A549 (cell line): ENCODE results near the gene COMMD3.

Experiments
- CEBPB ChIP-seq, 2 experiments: fragments of >200 bp in 1 of 2; sonication (Bioruptor Twin) in 1 of 2; formaldehyde crosslinking in 1 of 2; IDR thresholded peaks; 2 replicates each; pipeline ENCODE4 v1.6.1; 2012 to 2016
- ESRRA ChIP-seq: fragments of 150-350 bp; IDR thresholded peaks from 2 replicates; pipeline ENCODE4 v1.6.1; 2014; ENCODE audit warnings: mild to moderate bottlenecking, low read length, borderline replicate concordance
- GATA3 ChIP-seq: IDR thresholded peaks from 2 replicates; pipeline ENCODE4 v1.6.1; 2012; ENCODE audit warnings: borderline replicate concordance
- HDAC2 ChIP-seq: fragments of 200-600 bp; sonication (generic); IDR thresholded peaks from 2 replicates; pipeline ENCODE4 v1.6.1; 2016
- MAZ ChIP-seq: fragments of 150-350 bp; IDR thresholded peaks from 2 replicates; pipeline ENCODE4 v1.6.1; 2014; ENCODE audit warnings: antibody characterized with exemption, low read depth, low read length, borderline replicate concordance
- PHF8 ChIP-seq: fragments of 200-600 bp; sonication (generic); IDR thresholded peaks from 2 replicates; pipeline ENCODE4 v1.6.1; 2016; ENCODE audit warnings: low read depth, mild to moderate bottlenecking, antibody characterized with exemption, moderate library complexity, borderline replicate concordance
- POLR2A ChIP-seq: IDR thresholded peaks from 2 replicates; pipeline ENCODE4 v1.6.1; 2012; ENCODE audit warnings: mild to moderate bottlenecking, low read length
- POLR2AphosphoS2 ChIP-seq: conservative IDR thresholded peaks from 2 replicates; pipeline ENCODE4 v1.6.1; 2012; ENCODE audit warnings: low read length, improper control_type of control experiment, inconsistent platforms
- RNF2 ChIP-seq: fragments of 200-600 bp; sonication (generic); IDR thresholded peaks from 2 replicates; pipeline ENCODE4 v1.6.1; 2016; ENCODE audit warnings: low read depth, mild to moderate bottlenecking, antibody characterized with exemption, moderate library complexity, borderline replicate concordance
- ZSCAN20 ChIP-seq: fragments of 250-450 bp; sonication (Bioruptor Pico); IDR thresholded peaks from 2 replicates; pipeline ENCODE4 v1.8.0; 2022; ENCODE audit warnings: mild to moderate bottlenecking, moderate library complexity
- TF ChIP-seq, protein P1 (sequence below): fragments of >200 bp; sonication (Bioruptor Twin); formaldehyde crosslinking; IDR thresholded peaks from 3 replicates; pipeline ENCODE4 v1.5.1; 2016
- TF ChIP-seq, protein P2 (sequence below): fragments of 200-600 bp; sonication (generic); IDR thresholded peaks from 2 replicates; pipeline ENCODE4 v1.6.1; 2016; ENCODE audit warnings: antibody characterized with exemption, mild to moderate bottlenecking, moderate library complexity
- TF ChIP-seq, protein P3 (sequence below): fragments of 450-650 bp; IDR thresholded peaks from 2 replicates; pipeline ENCODE4 v1.6.1; 2014; ENCODE audit warnings: antibody characterized with exemption

DNA sequence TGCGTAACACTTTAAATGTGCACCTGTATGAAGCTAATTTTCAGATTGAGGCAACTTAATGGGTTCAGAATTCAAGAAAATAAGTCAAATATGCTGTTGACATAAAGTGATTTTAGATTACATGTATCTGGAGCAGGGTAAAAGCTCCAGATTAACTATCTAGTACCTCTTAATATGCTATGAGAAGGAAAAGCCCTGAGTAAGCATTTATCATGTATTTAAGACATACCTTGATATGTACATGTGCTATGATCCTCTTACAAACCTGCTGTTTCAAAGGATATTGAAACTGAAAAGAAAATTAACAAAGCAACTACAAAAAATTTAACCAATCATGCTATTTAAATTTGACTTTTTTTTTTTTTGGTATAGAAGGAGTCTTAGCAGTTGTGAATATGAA is 33.6 kb downstream of the COMMD3 start:
- TF ChIP-seq MAZ (no peak), PHF8 (no peak), ZSCAN20 (no peak), GATA3 (no peak), CEBPB (IDR thresholded peaks at IDR 0.05) (no peak), POLR2A (no peak), HDAC2 (no peak), POLR2AphosphoS2 (no peak), ESRRA (no peak), RNF2 (no peak)
- TF ChIP-seq, protein P1, sequence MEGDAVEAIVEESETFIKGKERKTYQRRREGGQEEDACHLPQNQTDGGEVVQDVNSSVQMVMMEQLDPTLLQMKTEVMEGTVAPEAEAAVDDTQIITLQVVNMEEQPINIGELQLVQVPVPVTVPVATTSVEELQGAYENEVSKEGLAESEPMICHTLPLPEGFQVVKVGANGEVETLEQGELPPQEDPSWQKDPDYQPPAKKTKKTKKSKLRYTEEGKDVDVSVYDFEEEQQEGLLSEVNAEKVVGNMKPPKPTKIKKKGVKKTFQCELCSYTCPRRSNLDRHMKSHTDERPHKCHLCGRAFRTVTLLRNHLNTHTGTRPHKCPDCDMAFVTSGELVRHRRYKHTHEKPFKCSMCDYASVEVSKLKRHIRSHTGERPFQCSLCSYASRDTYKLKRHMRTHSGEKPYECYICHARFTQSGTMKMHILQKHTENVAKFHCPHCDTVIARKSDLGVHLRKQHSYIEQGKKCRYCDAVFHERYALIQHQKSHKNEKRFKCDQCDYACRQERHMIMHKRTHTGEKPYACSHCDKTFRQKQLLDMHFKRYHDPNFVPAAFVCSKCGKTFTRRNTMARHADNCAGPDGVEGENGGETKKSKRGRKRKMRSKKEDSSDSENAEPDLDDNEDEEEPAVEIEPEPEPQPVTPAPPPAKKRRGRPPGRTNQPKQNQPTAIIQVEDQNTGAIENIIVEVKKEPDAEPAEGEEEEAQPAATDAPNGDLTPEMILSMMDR, result no peak
- TF ChIP-seq, protein P2, sequence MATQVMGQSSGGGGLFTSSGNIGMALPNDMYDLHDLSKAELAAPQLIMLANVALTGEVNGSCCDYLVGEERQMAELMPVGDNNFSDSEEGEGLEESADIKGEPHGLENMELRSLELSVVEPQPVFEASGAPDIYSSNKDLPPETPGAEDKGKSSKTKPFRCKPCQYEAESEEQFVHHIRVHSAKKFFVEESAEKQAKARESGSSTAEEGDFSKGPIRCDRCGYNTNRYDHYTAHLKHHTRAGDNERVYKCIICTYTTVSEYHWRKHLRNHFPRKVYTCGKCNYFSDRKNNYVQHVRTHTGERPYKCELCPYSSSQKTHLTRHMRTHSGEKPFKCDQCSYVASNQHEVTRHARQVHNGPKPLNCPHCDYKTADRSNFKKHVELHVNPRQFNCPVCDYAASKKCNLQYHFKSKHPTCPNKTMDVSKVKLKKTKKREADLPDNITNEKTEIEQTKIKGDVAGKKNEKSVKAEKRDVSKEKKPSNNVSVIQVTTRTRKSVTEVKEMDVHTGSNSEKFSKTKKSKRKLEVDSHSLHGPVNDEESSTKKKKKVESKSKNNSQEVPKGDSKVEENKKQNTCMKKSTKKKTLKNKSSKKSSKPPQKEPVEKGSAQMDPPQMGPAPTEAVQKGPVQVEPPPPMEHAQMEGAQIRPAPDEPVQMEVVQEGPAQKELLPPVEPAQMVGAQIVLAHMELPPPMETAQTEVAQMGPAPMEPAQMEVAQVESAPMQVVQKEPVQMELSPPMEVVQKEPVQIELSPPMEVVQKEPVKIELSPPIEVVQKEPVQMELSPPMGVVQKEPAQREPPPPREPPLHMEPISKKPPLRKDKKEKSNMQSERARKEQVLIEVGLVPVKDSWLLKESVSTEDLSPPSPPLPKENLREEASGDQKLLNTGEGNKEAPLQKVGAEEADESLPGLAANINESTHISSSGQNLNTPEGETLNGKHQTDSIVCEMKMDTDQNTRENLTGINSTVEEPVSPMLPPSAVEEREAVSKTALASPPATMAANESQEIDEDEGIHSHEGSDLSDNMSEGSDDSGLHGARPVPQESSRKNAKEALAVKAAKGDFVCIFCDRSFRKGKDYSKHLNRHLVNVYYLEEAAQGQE, result no peak
- TF ChIP-seq, protein P3, sequence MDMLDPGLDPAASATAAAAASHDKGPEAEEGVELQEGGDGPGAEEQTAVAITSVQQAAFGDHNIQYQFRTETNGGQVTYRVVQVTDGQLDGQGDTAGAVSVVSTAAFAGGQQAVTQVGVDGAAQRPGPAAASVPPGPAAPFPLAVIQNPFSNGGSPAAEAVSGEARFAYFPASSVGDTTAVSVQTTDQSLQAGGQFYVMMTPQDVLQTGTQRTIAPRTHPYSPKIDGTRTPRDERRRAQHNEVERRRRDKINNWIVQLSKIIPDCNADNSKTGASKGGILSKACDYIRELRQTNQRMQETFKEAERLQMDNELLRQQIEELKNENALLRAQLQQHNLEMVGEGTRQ, result no peak
